Sigmoid colon (tissue), 7 donors: ENCODE measurements around the gene ZNF175. TPM values are rescaled to one million over a fixed set of nuclear protein-coding genes. Genes with fewer than 3 reads are reported as not detected.

Source experiments
- DNase-seq: peaks from one replicate; pipeline ENCODE4 v3.0.0-alpha.2; 2019
- H3K27ac ChIP-seq, 4 donors: fragments of 200-600 bp; sonication (generic); one replicate each; pipeline ENCODE4 v1.5.1; 2016 to 2019; ENCODE audit warnings: mild to moderate bottlenecking in 1 of 4
- H3K27me3 ChIP-seq, 3 donors: fragments of 200-600 bp; sonication (generic); one replicate each; pipeline ENCODE4 v1.5.1; 2019; ENCODE audit warnings: mild to moderate bottlenecking in 1 of 3
- H3K36me3 ChIP-seq, 4 donors: fragments of 200-600 bp; sonication (generic); one replicate each; pipeline ENCODE4 v1.5.1; 2016 to 2019
- H3K4me1 ChIP-seq, 4 donors: fragments of 200-600 bp; sonication (generic); one replicate each; pipeline ENCODE4 v1.5.1; 2017 to 2019
- H3K4me3 ChIP-seq, 4 donors: fragments of 200-600 bp; sonication (generic); one replicate each; pipeline ENCODE4 v1.5.1; 2017 to 2019; ENCODE audit warnings: mild to moderate bottlenecking in 2 of 4, moderate library complexity in 1 of 4
- H3K9me3 ChIP-seq, 4 donors: fragments of 200-600 bp in 3 of 4; sonication (generic) in 3 of 4; one replicate each; pipeline versions ENCODE4 v1.5.1 to v1.6.1; 2013 to 2019
- CTCF ChIP-seq, 4 experiments: fragments of 450-650 bp in 3 of 4; fragments of 200-600 bp in 1 of 4; IDR thresholded peaks; one replicate each; pipeline ENCODE4 v1.5.1; 2016 to 2019; ENCODE audit warnings: antibody characterized with exemption in 4 of 4, mild to moderate bottlenecking in 3 of 4, moderate library complexity in 2 of 4
- EP300 ChIP-seq, 4 donors: sonication (generic); formaldehyde crosslinking; IDR thresholded peaks; one replicate each; pipeline ENCODE4 v1.6.1; 2017; ENCODE audit warnings: antibody characterized with exemption in 4 of 4
- POLR2A ChIP-seq, 2 donors: fragments of 450-650 bp; IDR thresholded peaks; one replicate each; pipeline ENCODE4 v1.6.1; 2016; ENCODE audit warnings: antibody characterized with exemption in 2 of 2, mild to moderate bottlenecking in 2 of 2, moderate library complexity in 2 of 2
- POLR2AphosphoS5 ChIP-seq, 4 donors: sonication (generic); formaldehyde crosslinking; IDR thresholded peaks; one replicate each; pipeline ENCODE4 v1.6.1; 2017; ENCODE audit warnings: antibody characterized with exemption in 4 of 4
- WGBS, 2 donors: extraction: QIAGEN DNeasy Blood & Tissue Kit; methylation state at CpG; one replicate each; pipeline ENCODE4 v1.1.7; 2013; 5-methylcytosine and 5-hydroxymethylcytosine counted together
- intact Hi-C: fragments of 100-400 bp; cut with DNase I; formaldehyde crosslinking; loops from one replicate; pipeline ENCODE4 v1.15.1; 2023
- polyA plus RNA-seq, 3 donors: library from polyadenylated mRNA; stranded (reverse); fragments of 200-250 nt; gene quantifications; one replicate each; pipeline ENCODE4 v1.2.3, GENCODE V29; 2013
- total RNA-seq, 4 donors: library from RNA; depleted of rRNA; stranded (reverse); fragments of >200 nt; gene quantifications; one replicate each; pipeline ENCODE4 v1.1.0, GENCODE V29; 2016
- donor health status: healthy with polysubstance abuse.
- donor health status: Bipolar disorder and iron deficiency.
- donor health status: healthy.

Gene ZNF175
- total and polyA plus RNA-seq, 7 donors: 1.4 to 5.8 (median 3.6) TPM

- H3K36me3 ChIP-seq: no peaks in the 10 kb centered on the region
- H3K9me3 ChIP-seq: no peaks in the 10 kb centered on the region
- H3K4me1 ChIP-seq: no peaks in the 10 kb centered on the region
- no peak for DNase-seq
- intact Hi-C loops: no loop called here
- TF ChIP-seq POLR2AphosphoS5 (IDR thresholded peaks at IDR 0.05) (no peak), POLR2A (IDR thresholded peaks at IDR 0.05) (no peak), EP300 (IDR thresholded peaks at IDR 0.05) (no peak), CTCF (IDR thresholded peaks at IDR 0.05) (no peak)
- H3K27me3 ChIP-seq: peaks cover 0 to 11% (median 0%) of the 10 kb centered on the region in 3 donors
- WGBS, 2 donors: 78 to 85% methylated on average over 6 of the region's 6 CpGs
- H3K4me3 ChIP-seq: no peak overlapping the region
- no peak overlapping the region for H3K27ac ChIP-seq
Measured at GRCh38 chr19:51544038-51544437, 27.0 kb upstream of the ZNF175 start.

- DNase-seq: no peak
- Histone ChIP-seq H3K27ac (no peak overlapping the region), H3K4me3 (no peak overlapping the region), H3K9me3 (no peaks in the 10 kb centered on the region), H3K36me3 (no peaks in the 10 kb centered on the region), H3K4me1 (no peaks in the 10 kb centered on the region), H3K27me3 (peaks cover 0 to 17% (median 0%) of the 10 kb centered on the region in 3 donors)
- 63 to 66% methylated on average over 5 of the region's 5 CpGs for WGBS, 2 donors
- TF ChIP-seq EP300 (IDR thresholded peaks at IDR 0.05) (no peak), POLR2A (IDR thresholded peaks at IDR 0.05) (no peak), CTCF (IDR thresholded peaks at IDR 0.05) (no peak), POLR2AphosphoS5 (IDR thresholded peaks at IDR 0.05) (no peak)
- intact Hi-C loops: no loop called here
Measured at GRCh38 chr19:51546107-51546649, 24.9 kb upstream of the ZNF175 start.

- TF ChIP-seq CTCF (IDR thresholded peaks at IDR 0.05) (no peak), POLR2A (IDR thresholded peaks at IDR 0.05) (no peak), POLR2AphosphoS5 (IDR thresholded peaks at IDR 0.05) (no peak), EP300 (IDR thresholded peaks at IDR 0.05) (no peak)
- Histone ChIP-seq H3K27me3 (peaks cover 0 to 21% (median 0%) of the 10 kb centered on the region in 3 donors), H3K4me3 (no peak overlapping the region), H3K9me3 (no peaks in the 10 kb centered on the region), H3K36me3 (no peaks in the 10 kb centered on the region), H3K27ac (no peak overlapping the region), H3K4me1 (no peaks in the 10 kb centered on the region)
- WGBS, 2 donors: 28 to 45% methylated on average over 10 of the region's 10 CpGs
- DNase-seq: no peak
- intact Hi-C loops: no loop called here
Measured at GRCh38 chr19:51546650-51547396, 24.3 kb upstream of the ZNF175 start.

- TF ChIP-seq CTCF (IDR thresholded peaks at IDR 0.05) (no peak), POLR2A (IDR thresholded peaks at IDR 0.05) (no peak), POLR2AphosphoS5 (IDR thresholded peaks at IDR 0.05) (no peak), EP300 (IDR thresholded peaks at IDR 0.05) (no peak)
- no peaks in the 10 kb centered on the region for H3K9me3 ChIP-seq
- H3K27me3 ChIP-seq: peaks cover 0 to 29% (median 0%) of the 10 kb centered on the region in 3 donors
- no peaks in the 10 kb centered on the region for H3K4me1 ChIP-seq
- H3K36me3 ChIP-seq: no peaks in the 10 kb centered on the region
- no peak overlapping the region for H3K27ac ChIP-seq
- 34 to 40% methylated on average over 7 of the region's 7 CpGs for WGBS, 2 donors
- no peak overlapping the region for H3K4me3 ChIP-seq
- intact Hi-C loops: no loop called here
- no peak for DNase-seq
Measured at GRCh38 chr19:51547397-51548212, 23.5 kb upstream of the ZNF175 start.
